Stimulated activated CD4-positive, alpha-beta T cell treated with anti-CD3 and anti-CD28 coated beads, Interleukin-4, amount 100 ng/mL, for 4 hours (primary cell): Measurements from ENCODE around the gene TGFBR3.

Experiments
- DNase-seq, 2 experiments: peaks; one replicate each; pipeline ENCODE4 v3.0.0-alpha.2; 2020

TGFBR3 gene

GRCh38 chr1:91730801-91731732 lies 154.9 kb downstream of the TGFBR3 start:
- peak in 1 of 2 experiments; percentile 22 for DNase-seq

- no peak for DNase-seq
Measured at GRCh38 chr1:91729621-91730358, 156.2 kb downstream of the TGFBR3 start.

GRCh38 chr1:91727763-91728162 lies 158.2 kb downstream of the TGFBR3 start:
- no peak for DNase-seq

- no peak for DNase-seq
Measured at GRCh38 chr1:91725989-91726721, 159.8 kb downstream of the TGFBR3 start.

GRCh38 chr1:91725618-91725988 lies 160.3 kb downstream of the TGFBR3 start:
- DNase-seq: no peak

GRCh38 chr1:91724644-91725043 lies 161.3 kb downstream of the TGFBR3 start:
- no peak for DNase-seq

- DNase-seq: no peak
Measured at GRCh38 chr1:91724231-91724630, 161.7 kb downstream of the TGFBR3 start.

GRCh38 chr1:91720044-91720443 lies 165.9 kb downstream of the TGFBR3 start:
- DNase-seq: no peak

GRCh38 chr1:91718877-91719276 lies 167.1 kb downstream of the TGFBR3 start:
- no peak for DNase-seq

- DNase-seq: no peak
Measured at GRCh38 chr1:91718368-91718767, 167.6 kb downstream of the TGFBR3 start.

- DNase-seq: no peak
Measured at GRCh38 chr1:91717839-91718238, 168.1 kb downstream of the TGFBR3 start.

GRCh38 chr1:91716339-91716738 lies 169.6 kb downstream of the TGFBR3 start:
- DNase-seq: no peak

GRCh38 chr1:91715416-91716000 lies 170.4 kb downstream of the TGFBR3 start:
- DNase-seq: no peak

GRCh38 chr1:91714867-91715381 lies 171.0 kb downstream of the TGFBR3 start:
- DNase-seq: no peak

- DNase-seq: peak in 1 of 2 experiments; percentile 33
Measured at GRCh38 chr1:91712981-91713841, 172.7 kb downstream of the TGFBR3 start.

GRCh38 chr1:91712393-91712792 lies 173.6 kb downstream of the TGFBR3 start:
- DNase-seq: no peak

- DNase-seq: no peak
Measured at GRCh38 chr1:91711504-91712247, 174.3 kb downstream of the TGFBR3 start.

GRCh38 chr1:91710261-91710660 lies 175.7 kb downstream of the TGFBR3 start:
- DNase-seq: no peak

- DNase-seq: no peak
Measured at GRCh38 chr1:91708691-91709090, 177.3 kb downstream of the TGFBR3 start.

GRCh38 chr1:91707890-91708218 lies 178.1 kb downstream of the TGFBR3 start:
- no peak for DNase-seq
